ENCODE data around the gene ZNF45. TPM values are rescaled to one million over a fixed set of nuclear protein-coding genes. Genes with fewer than 3 reads are reported as not detected.
"Not testable (repeated sequence)": the region's sequence is repeated elsewhere in the genome, so short reads cannot be mapped to it uniquely, and the experiment has no call there.

ZNF45 gene
- total and polyA plus RNA-seq, 4 donors: 18.1 to 31.6 (median 21.3) TPM

GRCh38 chr19:43883864-43884263, 51.2 kb downstream of the ZNF45 start, which contains the start of gene ZNF404:
ZNF404 (minus strand) TSS chr19:43883964.
- H3K27ac ChIP-seq (ENCODE audit: low read depth, low read length): no peak within 1 kb of the TSS
- H3K4me3 ChIP-seq (ENCODE audit: low read depth, low read length): no peak within 1 kb of the TSS
- H3K9me3 ChIP-seq (ENCODE audit: control insufficient read depth, insufficient read depth, low read length): peaks cover 21% of the 10 kb centered on the region
- no peaks in the 10 kb centered on the region for H3K27me3 ChIP-seq (ENCODE audit: control insufficient read depth, insufficient read depth, low read length)
- H3K4me1 ChIP-seq (ENCODE audit: control insufficient read depth, insufficient read depth, low read length): no peaks in the 10 kb centered on the region
- WGBS (ENCODE audit: insufficient coverage): no CpG with 5 or more reads among the region's 2 CpGs
- H3K36me3 ChIP-seq (ENCODE audit: control insufficient read depth, insufficient read depth, low read length): no peaks in the 10 kb centered on the region
- no peak for DNase-seq (ENCODE audit: low read depth in 4 of 6, low spot score in 6 of 6)

DNA sequence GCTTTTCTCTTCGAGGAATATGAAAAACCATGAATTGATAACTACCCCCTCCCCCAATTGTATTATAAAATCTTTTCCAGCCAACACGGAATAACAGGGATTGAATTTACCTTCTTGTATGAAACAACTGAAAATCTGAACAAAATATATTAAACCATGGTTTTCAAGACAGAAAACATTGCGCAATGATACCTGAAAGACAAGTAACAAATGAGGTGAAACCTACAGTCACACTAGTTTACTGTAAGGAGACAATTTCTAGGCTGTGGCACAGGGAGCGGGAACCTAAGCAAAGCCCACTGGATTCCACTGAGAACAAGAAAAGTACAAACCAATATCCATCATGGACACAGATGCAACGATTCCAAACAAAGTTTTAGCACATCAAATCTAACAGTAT, 54.6 kb downstream of the ZNF45 start:
- DNase-seq (ENCODE audit: low read depth in 4 of 6, low spot score in 6 of 6): no peak
- H3K4me1 ChIP-seq (ENCODE audit: control insufficient read depth, insufficient read depth, low read length): no peaks in the 10 kb centered on the region
- peaks cover 32% of the 10 kb centered on the region for H3K9me3 ChIP-seq (ENCODE audit: control insufficient read depth, insufficient read depth, low read length)
- H3K27me3 ChIP-seq (ENCODE audit: control insufficient read depth, insufficient read depth, low read length): no peaks in the 10 kb centered on the region
- H3K4me3 ChIP-seq (ENCODE audit: low read depth, low read length): no peak overlapping the region
- H3K36me3 ChIP-seq (ENCODE audit: control insufficient read depth, insufficient read depth, low read length): no peaks in the 10 kb centered on the region
- 88% methylated on average over 3 of the region's 5 CpGs for WGBS (ENCODE audit: insufficient coverage)
- no peak overlapping the region for H3K27ac ChIP-seq (ENCODE audit: low read depth, low read length)

GRCh38 chr19:43872547-43873336, 62.3 kb downstream of the ZNF45 start:
- Histone ChIP-seq H3K27me3 (ENCODE audit: control insufficient read depth, insufficient read depth, low read length) (no peaks in the 10 kb centered on the region), H3K4me1 (ENCODE audit: control insufficient read depth, insufficient read depth, low read length) (no peaks in the 10 kb centered on the region), H3K27ac (ENCODE audit: low read depth, low read length) (no peak overlapping the region), H3K36me3 (ENCODE audit: control insufficient read depth, insufficient read depth, low read length) (peaks cover 2% of the 10 kb centered on the region), H3K9me3 (ENCODE audit: control insufficient read depth, insufficient read depth, low read length) (peaks cover 37% of the 10 kb centered on the region), H3K4me3 (ENCODE audit: low read depth, low read length) (no peak overlapping the region)
- no peak for DNase-seq (ENCODE audit: low read depth in 4 of 6, low spot score in 6 of 6)
- WGBS (ENCODE audit: insufficient coverage): no CpG with 5 or more reads among the region's 5 CpGs

DNA sequence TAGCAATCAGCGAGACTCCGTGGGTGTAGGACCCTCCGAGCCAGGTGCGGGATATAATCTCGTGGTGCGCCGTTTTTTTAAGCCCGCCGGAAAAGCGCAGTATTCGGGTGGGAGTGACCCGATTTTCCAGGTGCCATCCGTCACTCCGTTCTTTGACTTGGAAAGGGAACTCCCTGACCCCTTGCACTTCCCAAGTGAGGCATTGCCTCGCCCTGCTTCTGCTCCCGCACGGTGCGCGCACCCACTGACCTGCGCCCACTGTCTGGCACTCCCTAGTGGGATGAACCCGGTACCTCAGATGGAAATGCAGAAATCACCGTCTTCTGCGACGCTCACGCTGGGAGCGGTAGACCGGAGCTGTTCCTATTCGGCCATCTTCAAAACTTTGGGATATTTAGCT, 68.2 kb downstream of the ZNF45 start:
- not testable (repeated sequence) for H3K36me3 ChIP-seq (ENCODE audit: control insufficient read depth, insufficient read depth, low read length); DNase-seq (ENCODE audit: low read depth in 4 of 6, low spot score in 6 of 6); H3K4me3 ChIP-seq (ENCODE audit: low read depth, low read length); H3K4me1 ChIP-seq (ENCODE audit: control insufficient read depth, insufficient read depth, low read length); H3K27me3 ChIP-seq (ENCODE audit: control insufficient read depth, insufficient read depth, low read length); H3K27ac ChIP-seq (ENCODE audit: low read depth, low read length)
- peaks cover 17% of the 10 kb centered on the region for H3K9me3 ChIP-seq (ENCODE audit: control insufficient read depth, insufficient read depth, low read length)
- WGBS (ENCODE audit: insufficient coverage): 91% methylated on average over 17 of the region's 28 CpGs

Small RNA genes within 50 kb of the gene (small RNA-seq; reads per million reads assigned to genes)
- gene AC006213.5 (ENCODE audit: low replicate concordance): not detected

Other genes with a start within 250 kb of the ZNF45 start
- gene IRGC, start 219.2 kb downstream of the ZNF45 start, total RNA-seq: not detected
- not detected for gene IRGC, start 219.2 kb downstream of the ZNF45 start, polyA plus RNA-seq (ENCODE audit: insufficient read length in 2 of 2)
- 10 to 100 TPM in 1 of 2 donors, 1 to 10 TPM in 1; 9.2 to 36.6 TPM for gene SMG9, start 180.3 kb downstream of the ZNF45 start, total RNA-seq
- 100 to 1,000 TPM in 1 of 2 donors, 10 to 100 TPM in 1; 76.5 to 110 TPM for gene SMG9, start 180.3 kb downstream of the ZNF45 start, polyA plus RNA-seq (ENCODE audit: insufficient read length in 2 of 2)
- 1 to 10 TPM in 1 of 2 donors, under 1 TPM in 1; 0.83 to 1.1 TPM for gene KCNN4, start 154.3 kb downstream of the ZNF45 start, total RNA-seq
- gene KCNN4, start 154.3 kb downstream of the ZNF45 start, polyA plus RNA-seq (ENCODE audit: insufficient read length in 2 of 2): under 1 TPM; 0.62 to 0.79 TPM
- gene LYPD5, start 132.8 kb downstream of the ZNF45 start, total RNA-seq: 1 to 10 TPM; 2.3 to 7.1 TPM
- 1 to 10 TPM; 7.3 to 8.5 TPM for gene LYPD5, start 132.8 kb downstream of the ZNF45 start, polyA plus RNA-seq (ENCODE audit: insufficient read length in 2 of 2)
- gene ZNF283, start 108.0 kb downstream of the ZNF45 start, total RNA-seq: 10 to 100 TPM; 22.0 to 37.7 TPM
- 10 to 100 TPM; 11.8 to 12.2 TPM for gene ZNF283, start 108.0 kb downstream of the ZNF45 start, polyA plus RNA-seq (ENCODE audit: insufficient read length in 2 of 2)
- 10 to 100 TPM in 1 of 2 donors, 1 to 10 TPM in 1; 8.5 to 11.6 TPM for gene ZNF404, start 51.3 kb downstream of the ZNF45 start, total RNA-seq
- 10 to 100 TPM; 16.1 to 19.3 TPM for gene ZNF404, start 51.3 kb downstream of the ZNF45 start, polyA plus RNA-seq (ENCODE audit: insufficient read length in 2 of 2)
- 10 to 100 TPM; 18.2 to 18.3 TPM for gene ZNF221, start 15.9 kb upstream of the ZNF45 start, total RNA-seq
- 1 to 10 TPM; 6.2 to 8.4 TPM for gene ZNF221, start 15.9 kb upstream of the ZNF45 start, polyA plus RNA-seq (ENCODE audit: insufficient read length in 2 of 2)
- 10 to 100 TPM; 12.3 to 14.5 TPM for gene ZNF155, start 48.9 kb upstream of the ZNF45 start, total RNA-seq
- gene ZNF155, start 48.9 kb upstream of the ZNF45 start, polyA plus RNA-seq (ENCODE audit: insufficient read length in 2 of 2): 10 to 100 TPM; 10.2 to 15.0 TPM
- gene ZNF230, start 67.7 kb upstream of the ZNF45 start, total RNA-seq: 1 to 10 TPM; 6.3 to 7.8 TPM
- gene ZNF230, start 67.7 kb upstream of the ZNF45 start, polyA plus RNA-seq (ENCODE audit: insufficient read length in 2 of 2): 1 to 10 TPM; 4.9 to 5.3 TPM
- gene ZNF222, start 90.1 kb upstream of the ZNF45 start, total RNA-seq: 1 to 10 TPM; 9.4 to 9.9 TPM
- gene ZNF222, start 90.1 kb upstream of the ZNF45 start, polyA plus RNA-seq (ENCODE audit: insufficient read length in 2 of 2): 1 to 10 TPM; 9.6 to 9.9 TPM
- 10 to 100 TPM; 11.1 to 14.4 TPM for gene ZNF223, start 116.8 kb upstream of the ZNF45 start, total RNA-seq
- gene ZNF223, start 116.8 kb upstream of the ZNF45 start, polyA plus RNA-seq (ENCODE audit: insufficient read length in 2 of 2): 10 to 100 TPM in 1 of 2 donors, 1 to 10 TPM in 1; 9.6 to 11.8 TPM
- gene ZNF284, start 136.9 kb upstream of the ZNF45 start, total RNA-seq: 1 to 10 TPM; 6.4 to 6.8 TPM
- 1 to 10 TPM; 4.6 to 6.4 TPM for gene ZNF284, start 136.9 kb upstream of the ZNF45 start, polyA plus RNA-seq (ENCODE audit: insufficient read length in 2 of 2)
- gene ZNF224, start 159.1 kb upstream of the ZNF45 start, total RNA-seq: 10 to 100 TPM; 36.0 to 49.9 TPM
- gene ZNF224, start 159.1 kb upstream of the ZNF45 start, polyA plus RNA-seq (ENCODE audit: insufficient read length in 2 of 2): 10 to 100 TPM; 23.9 to 26.8 TPM
- 10 to 100 TPM; 12.1 to 13.4 TPM for gene ZNF225, start 178.1 kb upstream of the ZNF45 start, total RNA-seq
- 1 to 10 TPM; 6.5 to 8.2 TPM for gene ZNF225, start 178.1 kb upstream of the ZNF45 start, polyA plus RNA-seq (ENCODE audit: insufficient read length in 2 of 2)
- gene ZNF234, start 206.3 kb upstream of the ZNF45 start, total RNA-seq: 10 to 100 TPM; 14.6 to 20.4 TPM
- 10 to 100 TPM; 12.7 to 15.5 TPM for gene ZNF234, start 206.3 kb upstream of the ZNF45 start, polyA plus RNA-seq (ENCODE audit: insufficient read length in 2 of 2)
- gene ZNF226, start 229.8 kb upstream of the ZNF45 start, total RNA-seq: 10 to 100 TPM; 35.9 to 43.0 TPM
- 10 to 100 TPM; 26.5 to 28.6 TPM for gene ZNF226, start 229.8 kb upstream of the ZNF45 start, polyA plus RNA-seq (ENCODE audit: insufficient read length in 2 of 2)

Data from spinal cord (tissue), 10 donors.